ENCODE data around the gene DIDO1.

DIDO1 gene

DNA sequence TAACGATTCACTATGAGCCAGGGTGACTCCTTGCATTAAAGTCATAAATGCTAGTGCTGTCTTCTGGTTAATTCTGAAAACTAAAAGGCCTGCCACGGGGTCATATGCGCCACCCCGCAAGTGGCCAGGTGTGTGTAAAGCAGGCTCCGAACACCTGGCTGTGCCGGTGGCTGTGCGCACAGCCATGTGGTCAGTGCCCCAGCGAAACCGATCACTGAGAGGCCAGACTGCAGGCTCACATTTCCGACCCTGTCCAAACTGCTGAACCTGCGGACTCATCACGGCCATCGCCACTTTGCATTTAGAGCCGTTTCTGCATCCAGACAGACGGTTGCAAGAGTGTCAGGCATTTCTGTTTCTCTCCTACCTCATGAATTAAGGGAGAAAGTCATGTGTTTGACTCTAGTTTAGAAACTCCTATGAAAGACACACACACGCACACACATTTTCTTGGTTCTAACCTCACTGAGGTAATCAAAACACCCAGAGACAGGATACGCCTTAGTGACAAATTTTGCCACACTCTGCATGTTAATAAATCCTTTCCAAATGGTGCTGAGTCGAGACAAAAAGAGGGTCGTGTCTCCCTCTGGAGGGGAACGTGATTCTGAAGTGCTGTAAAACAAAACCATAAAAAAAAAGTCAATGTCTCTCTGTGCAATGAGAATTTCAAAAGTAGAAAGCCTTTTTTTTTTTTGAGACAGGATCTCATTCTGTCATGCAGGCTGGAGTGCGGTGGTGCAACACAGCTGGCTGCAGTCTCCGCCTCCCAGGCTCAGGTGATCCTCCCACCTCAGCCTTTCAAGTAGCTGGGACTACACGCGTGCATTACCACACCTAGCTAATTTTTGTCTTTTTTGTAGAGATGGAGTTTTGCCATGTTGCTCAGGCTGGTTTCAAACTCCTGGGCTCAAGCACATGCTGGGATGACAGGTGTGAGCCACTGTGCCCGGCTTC lies 33.7 kb downstream of the DIDO1 start:
- no peak for DNase-seq (ENCODE audit: low spot score)

DNA sequence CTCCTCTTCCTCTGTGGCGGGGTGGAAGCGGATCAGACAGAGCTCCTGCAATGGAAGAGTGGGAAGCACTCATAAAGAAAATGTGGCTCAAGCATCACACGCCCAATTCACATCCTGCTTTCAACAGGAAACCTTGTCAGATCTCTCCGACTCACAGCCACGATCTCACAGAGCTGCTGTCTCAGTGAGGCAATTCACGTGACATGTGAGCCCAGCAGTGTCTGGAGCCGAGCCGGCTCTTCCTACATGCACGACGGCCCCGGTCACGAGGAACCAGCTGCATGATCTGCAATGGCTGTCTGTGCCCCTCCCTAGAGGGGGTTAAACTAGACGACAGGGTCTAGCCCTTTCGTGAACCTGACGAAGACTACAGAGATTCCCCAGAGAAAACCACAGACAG lies 35.2 kb downstream of the DIDO1 start:
- no peak for DNase-seq (ENCODE audit: low spot score)

DNA sequence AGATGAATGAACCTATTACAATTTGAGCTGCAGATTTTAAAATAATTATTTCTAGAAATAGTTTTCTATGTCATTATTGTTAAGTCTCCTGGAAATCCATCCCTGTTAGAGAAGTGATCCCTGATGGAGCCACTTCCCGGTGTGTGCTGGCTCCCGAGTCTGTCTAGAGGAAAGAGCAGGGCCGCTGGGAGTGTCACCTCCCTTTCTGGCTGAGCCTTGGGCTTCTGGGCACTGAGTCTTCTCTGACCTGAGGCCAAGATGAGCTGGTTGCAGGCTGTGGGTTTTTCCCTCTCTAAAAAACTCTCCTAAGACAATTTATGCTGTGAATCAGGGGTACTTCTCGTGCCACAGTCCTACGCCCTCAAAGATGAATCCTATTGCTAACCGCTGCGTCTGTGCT lies 35.9 kb downstream of the DIDO1 start:
- DNase-seq (ENCODE audit: low spot score), result no peak

DNA sequence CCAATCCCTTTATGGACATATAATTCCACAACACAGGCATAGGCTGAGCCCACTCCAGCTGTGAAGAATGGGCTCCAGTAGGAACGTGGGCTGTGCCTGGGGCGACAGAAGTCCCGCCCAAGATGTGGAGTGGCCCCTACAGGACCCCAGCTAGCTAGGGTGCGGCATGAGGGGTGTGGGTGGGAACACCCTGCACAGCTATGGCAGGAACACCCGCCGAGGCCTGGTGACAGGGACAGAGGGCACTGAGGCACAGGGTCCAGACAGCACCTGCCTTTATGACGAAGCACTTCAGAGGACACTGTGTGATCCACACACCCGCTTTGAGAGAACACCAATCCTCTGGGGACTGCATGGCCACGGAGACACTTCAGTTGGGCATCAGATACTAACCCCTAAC lies 36.4 kb downstream of the DIDO1 start:
- DNase-seq (ENCODE audit: low spot score), result no peak

DNA sequence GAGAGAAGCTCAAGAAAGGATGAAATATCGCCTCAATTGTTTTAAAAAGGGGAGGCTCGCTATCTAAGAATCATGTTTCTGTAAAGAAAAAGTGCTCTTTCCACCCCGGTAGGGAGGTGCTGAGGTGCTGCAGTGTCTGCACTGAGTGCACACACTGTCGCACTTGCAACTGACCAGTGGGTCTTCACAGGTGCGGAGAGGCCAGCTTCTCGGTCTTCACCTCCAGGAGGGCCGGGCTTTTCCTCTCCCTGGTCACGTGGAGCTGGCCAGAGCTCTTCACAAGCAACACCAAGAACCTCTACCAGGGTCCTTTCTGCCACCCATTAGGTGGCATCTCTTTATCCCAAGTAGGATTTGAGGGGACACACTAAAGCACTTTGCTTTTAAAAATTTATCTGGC lies 36.9 kb downstream of the DIDO1 start:
- DNase-seq (ENCODE audit: low spot score), result no peak

DNA sequence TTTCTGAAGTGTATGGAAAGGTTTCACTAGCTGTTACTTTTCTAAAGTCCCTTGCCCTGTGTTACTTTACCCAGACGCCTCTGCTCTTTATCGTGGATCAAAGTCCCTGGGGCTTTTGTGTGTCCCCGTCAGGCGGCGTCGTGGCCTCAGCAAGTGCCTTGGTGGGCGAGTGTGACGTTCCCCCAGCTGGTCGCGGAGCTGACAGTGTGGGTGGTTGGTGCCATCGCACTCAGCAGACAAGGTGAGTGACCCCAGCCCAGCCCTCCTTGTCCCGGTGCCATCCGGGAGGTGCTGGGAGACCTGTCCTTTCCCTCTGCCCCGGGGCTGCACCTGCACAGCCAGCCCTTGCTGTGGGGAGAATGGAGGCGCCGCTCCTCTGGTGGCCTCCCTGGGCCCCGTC lies 37.4 kb downstream of the DIDO1 start:
- no peak for DNase-seq (ENCODE audit: low spot score)

DNA sequence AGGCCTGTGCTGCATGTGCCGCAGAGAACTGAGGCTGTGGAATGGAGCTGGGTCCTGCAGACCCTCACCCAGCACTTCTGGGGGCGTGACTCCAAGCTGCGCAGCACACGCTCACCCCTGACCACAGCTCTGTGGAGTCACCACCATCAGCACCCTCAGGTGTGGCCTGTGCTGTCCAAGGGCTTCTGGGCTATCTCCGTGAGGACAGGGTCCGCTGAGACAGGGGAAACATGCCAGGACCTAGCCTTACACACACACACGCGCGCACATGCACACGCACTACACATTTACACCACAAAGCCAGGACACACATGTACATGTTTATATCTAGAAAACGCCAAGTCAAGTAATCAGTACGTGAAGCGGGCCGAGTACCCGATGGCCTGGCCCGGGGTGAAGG lies 37.9 kb downstream of the DIDO1 start:
- DNase-seq (ENCODE audit: low spot score), result no peak

DNA sequence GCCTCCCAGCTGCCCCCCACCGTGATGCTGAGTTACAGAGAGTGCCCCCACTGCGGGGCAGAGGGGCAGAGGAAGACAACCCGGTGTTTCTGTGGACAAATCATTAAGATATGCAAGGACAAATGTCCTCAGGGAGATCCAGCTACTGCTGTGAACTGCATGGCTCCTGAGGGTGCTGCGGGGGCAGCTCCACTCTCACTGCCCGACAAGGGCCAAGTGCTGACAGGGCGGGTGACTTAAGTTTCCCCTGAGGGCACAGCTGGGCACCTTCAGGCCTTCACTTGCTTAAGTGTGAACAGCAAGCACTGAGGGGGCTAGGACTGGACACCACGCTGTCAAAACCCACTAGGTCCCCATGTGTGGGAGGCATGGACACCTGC lies 38.5 kb downstream of the DIDO1 start:
- no peak for DNase-seq (ENCODE audit: low spot score)

DNA sequence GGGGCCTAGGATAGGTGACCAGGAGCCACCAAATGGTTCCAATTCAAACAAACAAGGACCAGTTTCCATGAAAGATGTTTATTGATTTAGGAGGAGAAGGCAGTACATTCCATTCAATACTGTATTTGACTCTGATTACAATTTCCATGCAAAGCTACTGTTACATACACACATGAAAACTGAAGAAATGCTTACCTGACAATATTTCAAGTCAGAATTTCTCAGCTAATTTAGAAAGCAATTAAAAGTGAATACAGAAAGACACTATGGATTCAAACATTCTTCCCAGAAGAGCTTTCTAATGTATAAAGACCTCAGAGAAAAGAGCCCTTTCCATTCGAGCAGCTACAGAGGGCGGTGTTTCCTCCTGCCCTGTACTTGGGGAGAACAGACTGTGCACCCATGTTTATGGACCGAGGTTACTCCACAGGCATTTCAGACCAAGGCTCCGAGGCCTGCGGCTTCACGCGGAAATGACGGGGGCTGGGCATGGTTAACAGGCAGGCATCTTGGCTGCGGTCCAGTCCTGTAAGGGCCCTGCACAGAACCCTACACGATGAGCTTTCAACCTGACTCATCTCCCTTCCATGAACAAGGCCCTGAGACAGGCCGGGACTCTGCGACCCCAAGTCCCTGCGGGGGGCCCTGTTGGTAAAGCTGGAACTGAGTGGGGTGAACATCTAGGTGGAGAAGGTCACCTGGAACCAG lies 39.0 kb downstream of the DIDO1 start:
- no peak for DNase-seq (ENCODE audit: low spot score)

DNA sequence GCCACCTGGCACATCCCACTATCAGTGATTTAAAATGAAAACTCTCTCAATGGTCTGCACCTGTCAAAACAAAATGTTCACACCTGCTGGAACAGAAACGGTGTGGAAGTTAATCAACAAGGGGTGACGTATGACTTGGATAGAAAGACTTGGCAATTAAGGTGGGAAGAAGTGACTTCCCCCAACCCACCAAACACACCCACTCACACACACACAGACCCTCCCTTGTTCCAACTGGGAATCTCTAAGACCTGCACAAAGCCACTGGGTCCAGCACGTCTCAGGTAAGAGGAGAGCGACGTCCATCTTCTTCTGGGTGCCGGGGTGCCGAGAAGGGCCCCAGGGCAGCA lies 39.6 kb downstream of the DIDO1 start:
- DNase-seq (ENCODE audit: low spot score), result no peak

DNA sequence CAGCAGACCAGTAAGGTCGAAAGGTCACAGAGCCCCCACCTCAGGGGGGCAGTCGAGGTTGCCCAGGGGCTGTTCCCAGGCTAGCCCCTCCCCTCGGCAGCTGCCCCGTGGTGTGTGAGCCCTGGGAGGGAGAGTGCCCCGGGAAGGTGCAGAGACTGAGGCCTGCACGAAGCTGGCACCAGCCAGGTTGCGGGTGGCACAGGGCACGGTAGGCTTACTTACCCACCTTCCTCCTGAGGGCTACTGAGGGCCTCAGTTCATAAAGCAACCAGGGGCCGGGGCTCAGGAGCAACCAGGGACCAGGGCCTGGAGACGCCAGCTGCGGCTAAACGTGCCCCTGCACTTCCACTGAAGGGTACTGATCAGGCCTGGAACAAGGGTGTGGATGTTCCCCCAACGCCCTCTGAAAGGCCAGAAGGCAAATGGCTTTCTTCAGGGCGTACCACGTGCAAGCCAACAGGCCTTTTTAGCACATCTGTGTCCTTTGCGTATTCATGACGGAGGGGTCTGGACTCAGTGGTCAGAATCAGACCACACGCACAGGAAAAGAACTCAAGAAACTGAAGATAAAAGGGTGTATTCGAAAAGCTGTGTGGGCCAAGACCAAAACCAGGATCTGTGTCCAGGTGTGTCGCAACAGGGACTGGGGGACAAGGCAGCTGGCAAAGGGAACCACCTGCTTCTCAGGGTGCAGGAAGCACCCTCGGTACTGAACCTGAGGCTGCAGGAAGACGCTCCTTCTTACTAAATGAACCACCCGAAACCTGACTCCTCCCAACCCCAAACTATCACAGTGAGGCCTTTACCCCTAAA lies 40.2 kb downstream of the DIDO1 start:
- DNase-seq (ENCODE audit: low spot score), result no peak

DNA sequence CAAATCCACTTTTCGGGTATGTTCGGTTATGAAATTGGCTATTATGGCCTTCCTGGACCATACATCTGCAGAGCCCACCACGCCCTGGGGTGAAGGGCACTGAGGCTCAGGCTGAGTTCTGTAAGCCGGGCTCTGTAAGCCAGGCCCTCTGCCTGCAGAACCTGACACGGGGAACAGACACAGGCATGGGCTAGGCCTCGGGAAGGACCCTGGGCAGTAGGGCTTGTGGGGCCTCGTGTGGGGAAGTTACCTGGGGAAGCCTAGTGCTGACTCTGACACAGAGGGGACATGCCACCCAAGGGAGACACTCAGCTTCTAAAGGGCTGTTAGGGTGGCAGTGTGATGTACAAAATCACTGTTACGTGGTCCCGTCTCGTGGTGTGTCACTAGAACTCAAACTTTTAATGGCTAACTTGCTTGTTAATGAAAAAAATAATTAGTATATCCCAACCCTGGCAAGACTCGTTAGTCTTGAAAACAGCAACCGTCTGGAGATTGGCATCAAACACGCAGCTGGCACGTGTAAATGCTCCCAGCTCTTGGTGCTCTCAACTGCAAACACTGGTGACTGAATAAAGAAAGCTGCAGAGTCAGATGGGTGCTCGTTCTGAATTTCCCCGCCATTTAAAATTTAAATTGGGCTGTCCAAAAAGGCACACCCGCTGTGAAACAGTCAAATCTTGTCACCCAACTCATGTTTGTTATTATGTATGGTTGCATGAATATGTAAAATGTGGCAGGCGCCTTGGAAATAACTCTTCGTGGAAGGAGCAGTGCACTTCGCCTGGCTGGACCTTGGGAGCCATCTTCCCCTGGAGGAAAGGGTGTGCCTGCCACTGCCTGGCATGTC lies 41.0 kb downstream of the DIDO1 start:
- DNase-seq (ENCODE audit: low spot score), result no peak

DNA sequence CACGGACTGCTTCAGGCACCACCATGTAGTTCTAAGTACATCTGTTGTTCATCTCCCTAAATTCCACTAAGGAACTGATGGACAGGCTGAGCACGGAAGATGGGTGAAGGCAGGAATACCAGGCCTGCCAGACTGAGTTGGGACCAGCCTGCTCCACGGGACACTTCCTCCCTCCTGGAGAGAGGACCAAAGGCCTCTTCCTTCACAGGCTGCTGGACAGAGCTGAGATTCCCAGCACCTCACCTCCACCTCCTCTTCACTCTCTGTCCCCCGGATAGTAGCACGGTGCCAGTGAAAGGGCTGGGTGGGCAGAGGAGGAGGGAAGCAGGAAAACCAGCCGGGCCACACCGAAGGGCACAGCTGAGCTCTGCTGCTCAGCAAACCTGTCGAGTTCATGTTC lies 41.7 kb downstream of the DIDO1 start:
- DNase-seq (ENCODE audit: low spot score), result no peak

DNA sequence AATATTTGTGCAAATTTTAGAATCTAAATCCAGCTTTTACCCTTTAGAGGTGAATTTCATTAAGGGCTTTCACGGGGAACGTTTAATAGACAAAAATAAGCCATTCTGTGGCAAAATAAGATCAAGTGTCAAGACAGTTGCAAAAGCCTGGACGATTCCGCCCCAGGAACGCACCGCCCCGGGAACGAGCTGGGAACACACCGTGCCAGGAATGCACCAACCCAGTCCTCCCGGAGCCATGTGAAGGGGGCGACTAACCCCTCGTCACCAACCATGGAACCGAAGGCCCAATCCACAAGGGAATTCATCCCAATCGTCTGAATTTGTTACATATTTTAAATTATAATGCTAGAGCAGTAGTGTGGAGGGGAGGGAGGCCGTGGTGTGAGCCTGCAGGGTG lies 43.9 kb downstream of the DIDO1 start:
- no peak for DNase-seq (ENCODE audit: low spot score)

DNA sequence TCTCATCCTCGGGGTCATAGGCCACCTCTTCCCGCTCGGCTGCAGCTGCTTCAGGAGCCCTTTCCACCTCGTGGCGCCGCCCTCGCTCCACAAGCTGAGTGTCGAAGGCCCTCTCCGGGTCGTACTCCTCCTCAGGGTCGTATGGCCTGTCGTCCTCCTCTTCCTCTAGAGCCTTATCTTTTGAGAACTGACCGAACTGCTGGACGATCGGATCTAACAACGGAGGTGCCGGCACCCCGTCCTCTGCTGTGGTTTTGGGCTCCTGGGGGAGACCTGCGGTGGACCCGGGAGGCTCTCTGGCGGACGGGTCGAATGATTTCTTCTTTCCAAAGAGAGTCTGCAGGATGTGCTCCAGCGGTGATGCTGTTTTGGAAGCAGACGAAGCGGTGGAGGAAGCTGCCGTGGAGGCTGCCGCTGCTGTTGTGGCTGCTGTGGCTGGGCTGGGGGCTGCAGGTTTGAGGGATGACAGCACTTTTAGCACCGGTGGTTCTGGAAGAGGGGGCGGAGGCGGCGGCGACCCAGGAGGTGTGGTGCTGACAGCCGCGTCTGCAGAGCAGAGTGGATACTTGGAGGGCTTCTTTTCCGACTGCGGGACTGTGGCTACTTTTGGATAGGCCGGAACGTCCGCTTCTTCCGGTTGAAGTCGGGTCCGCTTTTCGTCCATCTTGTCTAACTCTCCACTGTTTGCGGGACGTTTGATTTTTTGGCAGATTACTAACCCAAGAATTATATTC lies 44.5 kb downstream of the DIDO1 start:
- DNase-seq (ENCODE audit: low spot score), result no peak

DNA sequence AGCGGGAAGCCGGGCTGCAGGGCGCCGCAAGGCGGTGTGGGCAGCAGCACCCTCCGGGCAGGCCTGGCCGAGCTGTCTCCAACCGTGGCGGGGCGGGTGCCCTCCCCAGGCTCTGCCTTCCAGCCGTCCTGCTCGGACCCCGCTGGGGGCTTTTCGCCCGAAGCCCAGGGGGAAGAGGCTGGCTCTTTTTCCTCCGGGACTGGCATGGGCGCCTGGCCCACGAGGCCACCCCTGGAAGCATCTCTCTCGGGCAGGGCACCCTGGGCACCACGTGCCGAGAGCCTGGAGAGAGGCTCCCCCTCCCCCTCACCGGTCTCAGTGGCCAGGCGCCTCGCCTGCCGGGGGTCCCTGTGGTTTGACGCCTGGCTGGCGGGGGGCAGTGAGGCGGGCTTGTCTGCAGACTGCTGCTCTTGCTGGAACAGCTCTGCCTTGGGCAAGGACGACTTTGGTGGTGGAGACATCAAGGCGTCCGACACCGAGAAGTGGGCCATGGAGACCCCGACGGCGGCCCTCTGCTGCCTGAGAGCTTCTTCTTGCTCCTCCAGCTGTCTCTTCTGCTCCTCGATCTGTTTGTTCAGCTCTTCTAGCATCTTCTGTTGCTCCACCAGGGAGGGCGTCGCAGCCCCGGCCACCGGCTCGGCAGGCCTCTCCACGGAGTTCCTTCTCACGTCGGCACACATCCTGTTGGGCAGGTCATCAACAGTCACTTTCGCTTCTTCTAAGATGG lies 45.2 kb downstream of the DIDO1 start:
- DNase-seq (ENCODE audit: low spot score), result no peak

DNA sequence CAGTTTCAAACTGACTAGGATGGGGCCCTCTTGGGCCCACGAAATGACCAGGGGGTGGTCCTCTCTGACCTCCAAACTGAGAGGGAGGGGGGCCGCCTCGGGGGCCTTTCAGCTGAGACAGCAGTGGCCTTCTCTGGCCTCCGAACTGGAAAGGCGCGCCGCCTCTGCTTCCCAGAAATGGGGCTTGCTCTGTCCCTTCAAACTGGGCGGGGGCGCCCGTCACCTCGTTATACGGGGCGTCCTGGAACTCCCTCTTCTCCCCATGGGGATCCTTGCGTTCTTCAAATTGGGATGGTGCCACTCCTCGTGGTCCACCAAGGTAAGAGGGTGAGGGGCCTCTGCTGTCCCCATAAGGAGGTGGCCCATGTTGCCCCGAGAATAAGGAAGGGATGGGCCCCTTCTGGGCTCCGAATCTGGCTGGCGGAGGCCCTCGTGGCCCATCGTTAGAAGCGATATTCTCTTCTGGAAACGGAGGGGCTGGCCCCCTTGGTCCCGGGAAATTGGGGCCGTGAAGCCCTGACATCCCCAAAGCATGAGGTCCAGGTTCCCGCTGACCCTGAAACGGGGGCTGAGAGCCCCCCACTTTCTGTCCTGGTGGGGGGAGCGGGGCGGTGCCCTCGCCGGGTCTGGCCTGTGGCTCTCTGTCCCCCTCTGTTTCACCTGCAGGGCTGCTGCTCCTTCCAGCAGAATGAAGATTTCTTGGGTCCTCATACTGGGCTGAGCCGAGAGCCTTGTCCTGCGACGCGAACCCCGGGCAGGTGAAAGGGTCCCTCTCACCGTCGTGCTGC lies 46.0 kb downstream of the DIDO1 start:
- DNase-seq (ENCODE audit: low spot score), result no peak

DNA sequence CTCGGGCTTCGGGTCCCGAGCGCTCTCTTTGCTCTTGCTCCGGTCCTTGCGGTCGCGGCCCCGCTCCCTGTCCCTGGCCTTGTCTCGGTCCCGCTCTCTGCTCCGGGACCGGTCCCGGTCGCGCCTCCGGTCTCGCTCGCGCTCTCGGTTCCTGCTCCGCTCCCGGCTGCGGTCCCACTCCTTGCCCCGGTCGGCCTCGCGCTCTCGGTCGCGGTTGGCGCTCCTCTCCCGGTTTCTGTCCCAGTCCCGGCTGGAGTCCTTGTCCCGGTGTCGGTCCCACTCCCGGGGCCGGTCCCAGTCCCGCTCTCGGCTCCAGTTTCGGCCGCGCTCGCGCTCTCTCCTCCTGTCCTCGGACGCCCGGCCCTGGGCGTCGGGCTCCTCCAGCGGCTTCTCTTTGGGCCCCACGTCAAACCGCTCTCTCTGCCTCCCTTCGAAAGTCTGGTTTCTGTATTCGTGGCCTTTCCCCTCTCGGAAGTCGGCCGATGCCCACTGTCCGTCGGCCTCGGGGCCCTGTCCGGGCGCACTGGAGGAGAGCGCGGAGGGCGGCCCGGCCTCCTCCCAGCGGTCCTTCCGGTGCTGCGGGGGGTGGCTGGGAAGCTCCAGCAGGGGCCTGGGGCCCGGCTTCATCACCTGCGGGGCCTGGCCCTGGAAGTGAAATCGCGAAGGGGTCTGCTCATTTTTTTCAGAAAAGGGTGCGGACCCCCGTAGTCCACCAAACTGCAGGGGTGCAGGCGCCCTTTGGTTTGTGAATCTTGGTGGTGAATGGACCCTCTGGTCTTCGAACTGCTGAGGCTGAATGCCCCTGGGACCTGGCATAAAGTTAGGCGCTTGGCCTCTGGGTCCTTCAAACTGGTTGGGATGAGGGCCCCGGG lies 46.8 kb downstream of the DIDO1 start:
- no peak for DNase-seq (ENCODE audit: low spot score)

Data from cerebellar cortex (tissue), 1 donor.